HG02938 (cell line): ENCODE results near the gene SLAMF8.

Experiments used
- ATAC-seq: cut with Tn5 transposase; IDR thresholded peaks from one replicate; pipeline ENCODE4 v1.9.1; 2021; ENCODE audit warnings: mild to moderate bottlenecking, moderate library complexity; ENCODE audit not compliant: unreplicated experiment

The SLAMF8 gene

DNA sequence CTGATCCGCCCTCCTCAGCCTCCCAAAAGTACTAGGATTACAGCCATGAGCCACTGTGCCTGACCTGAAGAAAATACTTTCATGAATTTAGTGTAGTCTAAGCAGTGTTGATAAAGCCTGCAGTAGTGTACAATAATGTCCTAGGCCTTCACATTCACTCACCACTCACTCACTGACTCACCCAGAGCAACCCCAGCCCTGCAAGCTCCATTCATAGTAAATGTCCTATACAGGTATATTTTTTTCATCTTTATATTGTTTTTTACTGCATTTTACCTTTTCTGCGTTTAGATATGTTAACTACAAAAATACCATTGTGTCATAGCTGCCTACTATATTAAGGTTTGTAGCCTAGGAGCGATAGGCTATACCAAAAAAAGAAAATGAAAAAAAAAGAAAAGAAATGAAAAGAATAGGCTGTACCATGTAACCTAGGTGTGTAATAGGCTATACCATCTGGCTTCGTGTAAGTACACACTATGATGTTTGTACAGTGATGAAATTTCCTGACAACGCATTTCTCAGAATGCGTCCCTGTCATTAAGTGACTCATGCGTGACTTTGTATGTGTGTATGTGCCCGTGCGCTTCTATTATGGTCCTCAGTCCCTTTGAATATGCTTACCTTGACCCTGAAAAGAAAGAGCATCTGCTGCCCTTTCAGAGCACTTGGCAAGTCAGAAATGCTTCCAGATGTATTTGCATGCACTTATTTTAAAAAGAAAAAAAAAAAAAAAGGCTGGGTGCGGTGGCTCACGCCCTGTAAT lies 9.2 kb upstream of the SLAMF8 start:
- ATAC-seq = no peak

GRCh38 chr1:159821171-159821867 lies 5.4 kb upstream of the SLAMF8 start:
- ATAC-seq = no peak

DNA sequence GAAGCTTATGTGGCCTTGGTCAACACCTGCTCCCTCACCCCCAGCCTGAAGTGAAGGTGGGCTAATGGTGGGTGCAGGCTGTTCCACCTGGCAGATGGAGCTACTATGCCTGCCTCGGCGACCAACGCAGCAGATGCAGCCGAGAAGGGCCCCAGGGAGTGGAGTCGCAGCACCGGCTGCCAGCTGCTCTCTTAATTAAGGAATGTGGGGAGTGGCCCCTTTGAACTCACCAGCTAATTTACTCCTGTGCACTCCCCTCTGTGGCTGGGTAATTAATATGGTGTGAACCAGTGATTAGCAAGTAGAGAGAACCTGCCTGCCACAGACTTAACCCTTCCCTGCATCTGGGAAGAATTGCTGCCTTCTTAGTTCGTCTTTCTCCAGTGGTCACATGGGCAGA lies 3.3 kb upstream of the SLAMF8 start:
- no peak for ATAC-seq

- ATAC-seq = no peak
These were observed 1.1 kb upstream of the SLAMF8 start for GRCh38 chr1:159825564-159825963.

GRCh38 chr1:159827102-159827490 lies 423 bp downstream of the SLAMF8 start:
- no peak for ATAC-seq

DNA sequence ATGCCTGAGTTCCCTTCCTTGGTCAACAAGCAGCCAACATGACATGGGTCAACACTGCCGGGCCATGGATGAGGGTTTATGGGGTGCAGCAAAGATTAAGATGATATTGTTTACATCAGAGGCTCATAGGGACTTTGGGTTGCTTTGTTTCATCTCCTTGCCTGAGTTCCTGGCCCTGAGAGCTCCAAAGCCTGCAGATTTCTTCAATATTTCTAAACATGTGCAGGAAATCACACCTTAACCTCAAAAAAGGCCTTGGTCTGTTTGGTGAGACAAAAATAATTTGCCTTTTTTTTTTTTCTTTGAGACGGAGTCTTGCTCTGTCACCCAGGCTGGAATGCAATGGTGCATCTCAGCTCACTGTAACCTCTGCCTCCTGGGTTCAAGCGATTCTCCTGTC lies 876 bp downstream of the SLAMF8 start:
- ATAC-seq = no peak

DNA sequence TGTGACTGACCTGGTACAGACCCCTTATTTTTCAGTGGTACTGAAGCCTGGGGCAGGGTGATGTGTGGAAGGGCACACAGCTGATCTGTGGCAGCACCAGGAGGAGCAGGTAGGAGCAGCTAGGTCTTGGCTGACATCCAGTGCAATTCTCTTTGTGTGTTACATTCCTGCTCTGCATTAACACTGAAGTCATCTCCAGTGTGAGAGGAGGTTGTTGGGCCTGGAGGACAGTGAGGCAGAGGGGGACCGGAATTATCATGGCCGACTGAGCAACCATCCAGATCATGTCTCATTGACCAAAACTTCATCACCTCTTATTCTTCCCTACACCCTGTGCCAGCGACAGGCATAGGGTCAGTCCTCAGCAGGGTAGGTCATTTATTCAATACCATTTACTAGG lies 1.5 kb downstream of the SLAMF8 start:
- no peak for ATAC-seq

DNA sequence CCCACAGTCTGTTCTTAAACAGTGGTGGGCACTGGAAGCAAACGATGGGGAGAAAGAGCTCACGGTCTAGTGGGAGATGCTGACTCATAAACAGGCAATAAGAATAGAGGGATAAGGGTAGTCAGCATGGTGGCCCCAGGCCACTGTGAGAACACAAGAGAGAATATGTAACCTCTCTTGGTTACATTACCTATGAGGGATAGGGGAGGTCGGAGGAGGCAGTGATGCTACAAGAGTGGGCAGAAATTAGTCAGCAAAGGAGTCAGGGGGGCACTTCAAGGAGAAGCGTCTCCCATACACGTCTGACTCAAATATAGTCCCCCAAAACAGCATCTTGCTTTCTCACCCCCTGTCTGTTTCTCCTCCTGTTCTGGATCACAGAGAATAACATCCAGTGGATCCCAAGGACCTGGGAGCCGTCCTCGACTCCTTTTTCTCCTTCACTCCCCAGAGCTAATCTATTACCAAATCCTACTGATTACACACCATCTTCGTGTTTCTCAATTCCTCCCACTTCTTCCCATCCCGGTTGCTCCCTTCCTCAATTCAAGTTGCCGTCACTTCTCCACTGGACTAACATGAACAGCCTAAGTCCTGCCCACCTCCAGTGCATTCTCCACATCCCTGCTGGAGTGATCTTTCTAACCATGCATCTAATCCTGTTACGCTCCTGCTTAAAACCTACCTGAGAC lies 2.1 kb downstream of the SLAMF8 start:
- ATAC-seq = no peak

DNA sequence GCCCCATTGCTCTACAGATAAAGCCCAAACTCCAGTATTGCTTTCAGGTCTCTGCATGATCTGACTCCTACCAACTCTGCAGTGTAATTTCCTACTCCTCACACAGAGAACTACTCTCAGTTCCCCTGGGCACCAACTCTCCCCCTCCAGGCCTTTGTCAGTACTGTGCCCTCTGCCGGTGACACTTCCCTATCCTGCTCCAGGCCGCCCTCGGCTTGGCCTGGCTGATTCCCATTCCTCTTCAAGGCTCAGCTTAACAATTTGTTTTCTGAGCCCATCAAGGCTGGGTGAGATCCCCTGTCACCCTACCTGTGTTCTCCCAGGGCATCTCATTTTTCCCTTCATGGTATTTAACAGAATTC lies 2.6 kb downstream of the SLAMF8 start:
- peak; percentile 58 for ATAC-seq

GRCh38 chr1:159829822-159830465 lies 3.3 kb downstream of the SLAMF8 start:
- no peak for ATAC-seq

DNA sequence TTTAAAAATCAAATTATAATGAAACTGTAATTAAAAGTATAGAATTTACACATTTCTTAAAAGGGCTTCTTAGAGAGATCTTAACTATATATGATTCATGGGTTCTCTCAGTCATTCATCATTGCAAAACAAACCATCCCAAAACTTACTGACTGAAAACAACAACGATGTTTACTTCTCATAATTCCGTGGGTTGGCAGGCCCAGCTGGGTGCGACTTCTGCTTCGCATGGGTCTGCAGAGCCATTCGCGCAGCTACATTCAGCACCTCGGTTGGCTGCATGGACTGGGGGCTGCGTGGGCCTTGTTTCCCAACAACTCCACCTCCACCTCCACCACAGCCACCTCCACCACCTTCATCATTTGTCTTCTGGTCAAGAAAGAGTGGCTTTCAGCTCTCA lies 4.0 kb downstream of the SLAMF8 start:
- ATAC-seq = no peak

DNA sequence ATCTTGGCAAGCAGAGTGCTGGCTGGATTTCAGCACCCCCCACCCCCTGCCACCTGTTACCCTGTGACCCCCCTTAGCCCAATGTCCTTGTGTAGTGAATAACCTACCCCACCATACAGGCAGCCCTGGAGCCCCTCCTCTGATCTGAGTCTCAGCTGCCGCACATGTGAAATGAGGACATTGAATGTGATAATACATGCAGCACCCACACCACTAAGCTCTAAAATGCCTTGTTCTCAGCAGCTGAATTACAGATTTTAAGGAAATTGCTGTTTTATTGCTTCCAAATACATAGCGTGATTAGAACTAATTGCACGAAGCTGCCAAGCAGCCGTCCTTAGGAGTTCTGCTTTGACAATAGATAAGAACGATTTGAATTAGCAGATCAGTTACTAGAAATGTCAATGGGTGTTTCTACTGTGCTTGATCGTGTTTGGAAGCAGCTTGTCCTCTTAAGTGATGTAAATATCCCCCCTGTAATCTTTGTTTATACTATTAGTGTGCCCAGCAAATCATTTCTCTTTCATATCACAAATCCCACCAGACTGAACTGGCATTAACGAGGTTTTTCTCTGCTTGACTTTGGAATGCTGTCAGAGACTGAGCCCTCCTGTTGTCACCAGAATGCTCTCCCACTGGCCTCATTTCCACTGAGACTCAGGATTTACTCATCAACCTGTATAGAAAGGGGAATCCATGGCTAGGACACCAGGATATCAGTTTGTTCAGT lies 4.9 kb downstream of the SLAMF8 start:
- ATAC-seq = no peak

- no peak for ATAC-seq
These were observed 5.6 kb downstream of the SLAMF8 start for GRCh38 chr1:159832309-159832708.

DNA sequence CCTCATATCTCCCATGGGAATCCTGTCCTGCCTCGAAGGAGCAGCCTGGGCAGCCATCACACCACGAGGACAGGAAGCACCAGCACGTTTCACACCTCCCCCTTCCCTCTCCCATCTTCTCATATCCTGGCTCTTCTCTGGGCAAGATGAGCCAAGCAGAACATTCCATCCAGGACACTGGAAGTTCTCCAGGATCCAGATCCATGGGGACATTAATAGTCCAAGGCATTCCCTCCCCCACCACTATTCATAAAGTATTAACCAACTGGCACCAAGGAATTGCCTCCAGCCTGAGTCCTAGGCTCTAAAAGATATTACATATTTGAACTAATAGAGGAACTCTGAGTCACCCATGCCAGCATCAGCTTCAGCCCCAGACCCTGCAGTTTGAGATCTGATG lies 8.7 kb downstream of the SLAMF8 start:
- ATAC-seq = no peak

DNA sequence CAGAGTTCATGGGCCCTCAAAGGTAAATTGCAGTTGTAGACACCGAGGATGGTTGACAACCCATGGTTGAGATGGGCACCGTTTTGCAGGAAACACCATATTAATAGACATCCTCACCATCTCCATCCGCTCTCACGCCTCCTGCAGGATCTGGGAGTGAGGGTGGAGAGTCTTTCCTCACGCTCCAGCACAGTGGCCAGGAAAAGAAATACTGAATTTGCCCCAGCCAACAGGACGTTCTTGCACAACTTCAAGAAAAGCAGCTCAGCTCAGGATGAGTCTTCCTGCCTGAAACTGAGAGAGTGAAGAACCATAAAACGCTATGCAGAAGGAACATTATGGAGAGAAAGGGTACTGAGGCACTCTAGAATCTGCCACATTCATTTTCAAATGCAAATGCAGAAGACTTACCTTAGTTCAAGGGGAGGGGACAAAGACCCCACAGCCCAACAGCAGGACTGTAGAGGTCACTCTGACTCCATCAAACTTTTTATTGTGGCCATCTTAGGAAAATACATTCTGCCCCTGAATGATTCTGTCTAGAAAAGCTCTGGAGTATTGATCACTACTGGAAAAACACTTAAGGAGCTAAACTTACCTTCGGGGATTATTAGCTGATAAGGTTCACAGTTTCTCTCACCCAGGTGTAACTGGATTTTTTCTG lies 9.3 kb downstream of the SLAMF8 start:
- ATAC-seq = no peak

GRCh38 chr1:159838715-159839114 lies 12.0 kb downstream of the SLAMF8 start:
- ATAC-seq = peak; percentile 62

DNA sequence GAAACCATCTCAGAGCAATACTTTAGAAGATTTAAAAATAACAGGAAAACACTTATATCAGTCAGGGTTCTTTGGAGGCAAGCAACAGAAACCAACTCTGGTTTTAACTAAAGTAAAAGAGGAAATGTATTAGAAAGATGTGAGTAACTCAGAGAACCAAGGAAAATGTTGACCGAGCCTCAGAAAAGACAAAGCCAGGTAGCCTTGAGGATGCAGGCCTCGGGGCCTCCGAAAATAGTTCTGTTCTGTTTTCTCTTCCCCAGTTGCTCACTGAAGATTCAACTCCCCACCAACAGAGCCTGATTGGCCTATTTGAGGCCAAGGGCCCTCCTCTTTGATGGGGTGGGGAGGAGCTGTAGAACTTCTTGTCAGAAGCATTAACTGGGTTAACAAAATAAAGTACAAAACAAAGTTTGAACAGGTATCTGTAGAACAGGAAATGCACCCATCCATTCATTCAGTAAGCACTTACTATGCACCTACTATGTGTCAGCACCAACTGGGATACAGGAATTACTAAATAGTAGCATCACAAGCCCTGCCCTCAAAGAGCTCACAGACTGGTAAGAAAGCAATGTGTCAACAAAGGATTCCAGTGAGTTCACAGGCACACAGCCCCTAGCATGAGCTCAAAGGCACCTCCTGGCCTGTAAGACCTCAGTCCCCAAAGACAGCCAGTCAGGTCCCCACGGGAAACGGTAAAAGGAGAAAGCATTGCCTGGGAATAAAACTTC lies 12.6 kb downstream of the SLAMF8 start:
- peak; percentile 79 for ATAC-seq

GRCh38 chr1:159841749-159842148 lies 15.1 kb downstream of the SLAMF8 start:
- no peak for ATAC-seq

GRCh38 chr1:159843459-159843858 lies 16.8 kb downstream of the SLAMF8 start:
- ATAC-seq = no peak
